Calu3 (cell line): ENCODE data around the gene EPHB2. TPM values are rescaled to one million over a fixed set of nuclear protein-coding genes. Genes with fewer than 3 reads are reported as not detected.

Experiments
- BruUV-seq: library from RNA; stranded (reverse); fragments of 400-500 nt; replicated peaks from 2 replicates; lab custom pipeline; 2021; lab: Mats Ljungman, UMichigan
- CTCF ChIA-PET: fragments of 300-600 bp; sonication (Branson Sonifier 250); formaldehyde crosslinking; loops from one replicate; lab custom pipeline; 2022; ENCODE audit warnings: antibody characterized with exemption; lab: Charles Lee
- DNase-seq: peaks from one replicate; pipeline ENCODE4 v3.0.0; 2022
- H3K27ac Mint-ChIP-seq: one replicate; pipeline ENCODE4 v1.8.0; 2022; ENCODE audit warnings: mixed read lengths; ENCODE audit not compliant: unreplicated experiment
- H3K27me3 Mint-ChIP-seq: one replicate; pipeline ENCODE4 v1.8.0; 2022; ENCODE audit warnings: mixed read lengths; ENCODE audit not compliant: unreplicated experiment
- H3K36me3 Mint-ChIP-seq: one replicate; pipeline ENCODE4 v1.8.0; 2022; ENCODE audit warnings: mild to moderate bottlenecking, moderate library complexity, mixed read lengths; ENCODE audit not compliant: insufficient read depth, unreplicated experiment
- H3K4me1 Mint-ChIP-seq: one replicate; pipeline ENCODE4 v1.8.0; 2022; ENCODE audit warnings: mild to moderate bottlenecking, low read depth, mixed read lengths; ENCODE audit not compliant: unreplicated experiment
- H3K4me3 Mint-ChIP-seq: one replicate; pipeline ENCODE4 v1.8.0; 2022; ENCODE audit warnings: mild to moderate bottlenecking, low read depth, moderate library complexity, mixed read lengths; ENCODE audit not compliant: unreplicated experiment
- H3K9me3 Mint-ChIP-seq: one replicate; pipeline ENCODE4 v1.8.0; 2022; ENCODE audit warnings: low read depth, mixed read lengths; ENCODE audit not compliant: unreplicated experiment
- CTCF ChIP-seq: fragments of 200-600 bp; IDR thresholded peaks from one replicate; pipeline ENCODE4 v1.8.0; 2022; ENCODE audit warnings: antibody characterized with exemption; ENCODE audit not compliant: unreplicated experiment
- intact Hi-C: fragments of 100-400 bp; cut with micrococcal nuclease; formaldehyde crosslinking; loops from one replicate; pipeline ENCODE4 v1.10.0; 2022; ENCODE audit not compliant: unreplicated experiment
- total RNA-seq: library from RNA; stranded (reverse); gene quantifications from 2 replicates; pipeline ENCODE4 v1.2.3, GENCODE V29; 2022

The EPHB2 gene
- total RNA-seq, 1 experiment from 2014 or later: 19.3 TPM

GRCh38 chr1:22754824-22755223 lies 44.2 kb downstream of the EPHB2 start:
- intact Hi-C loops: loop anchor here (5.0 kb wide), 1 partner anchor 77 kb away; no protein-coding TSS in a partner anchor
- H3K9me3 Mint-ChIP-seq: no peaks in the 10 kb centered on the region
- no peak overlapping the region for H3K27ac Mint-ChIP-seq
- H3K36me3 Mint-ChIP-seq: no peaks in the 10 kb centered on the region
- CTCF ChIA-PET: interaction anchor here (0.6 kb wide), 1 partner anchor 630 kb away, joined by 3 read pairs; no protein-coding TSS in a partner anchor
- peaks cover 17% of the 10 kb centered on the region for H3K4me1 Mint-ChIP-seq
- no peak for TF ChIP-seq CTCF
- no TSS peak for BruUV-seq
- no peak for DNase-seq
- H3K27me3 Mint-ChIP-seq: no peaks in the 10 kb centered on the region
- no peak overlapping the region for H3K4me3 Mint-ChIP-seq

GRCh38 chr1:22755641-22756040 lies 45.0 kb downstream of the EPHB2 start:
- BruUV-seq: no TSS peak
- intact Hi-C loops: no loop called here
- no peak overlapping the region for H3K4me3 Mint-ChIP-seq
- TF ChIP-seq CTCF: no peak
- H3K36me3 Mint-ChIP-seq: no peaks in the 10 kb centered on the region
- no peak for DNase-seq
- H3K27ac Mint-ChIP-seq: no peak overlapping the region
- CTCF ChIA-PET: no interaction called here
- H3K9me3 Mint-ChIP-seq: no peaks in the 10 kb centered on the region
- peaks cover 8% of the 10 kb centered on the region for H3K4me1 Mint-ChIP-seq
- H3K27me3 Mint-ChIP-seq: no peaks in the 10 kb centered on the region

GRCh38 chr1:22756125-22756735 lies 45.6 kb downstream of the EPHB2 start:
- Mint-ChIP-seq H3K9me3 (no peaks in the 10 kb centered on the region), H3K36me3 (no peaks in the 10 kb centered on the region), H3K4me3 (no peak overlapping the region), H3K4me1 (peaks cover 3% of the 10 kb centered on the region), H3K27me3 (no peaks in the 10 kb centered on the region), H3K27ac (no peak overlapping the region)
- no TSS peak for BruUV-seq
- CTCF ChIA-PET: no interaction called here
- TF ChIP-seq CTCF: no peak
- no peak for DNase-seq
- intact Hi-C loops: no loop called here

- intact Hi-C loops: no loop called here
- BruUV-seq: no TSS peak
- TF ChIP-seq CTCF: no peak
- Mint-ChIP-seq H3K4me3 (no peak overlapping the region), H3K27me3 (no peaks in the 10 kb centered on the region), H3K4me1 (no peaks in the 10 kb centered on the region), H3K36me3 (peaks cover under 1% of the 10 kb centered on the region), H3K9me3 (no peaks in the 10 kb centered on the region), H3K27ac (no peak overlapping the region)
- CTCF ChIA-PET: no interaction called here
- DNase-seq: no peak
These were observed 49.8 kb downstream of the EPHB2 start for GRCh38 chr1:22760455-22760854.
